Osteoblast (primary cell): ENCODE measurements around the gene KRT82. TPM values are rescaled to one million over a fixed set of nuclear protein-coding genes. Genes with fewer than 3 reads are reported as not detected.

Experiments used
- DNase-seq: peaks from one replicate; pipeline ENCODE4 v3.0.0; 2011; ENCODE audit warnings: low spot score, mixed read lengths; ENCODE audit not compliant: insufficient read length; ENCODE audit errors: missing footprints
- H2AFZ ChIP-seq: 2 replicates; pipeline ENCODE4 v1.6.0; 2011; ENCODE audit warnings: mild to moderate bottlenecking, low read length
- H3K27ac ChIP-seq: 2 replicates; pipeline ENCODE4 v1.5.1; 2011; ENCODE audit warnings: mild to moderate bottlenecking, low read depth, low read length, moderate library complexity
- H3K27me3 ChIP-seq: 2 replicates; pipeline ENCODE4 v1.6.0; 2012; ENCODE audit warnings: mild to moderate bottlenecking, control low read depth, inconsistent platforms, low read length, moderate library complexity; ENCODE audit not compliant: insufficient read depth
- H3K36me3 ChIP-seq: 2 replicates; pipeline ENCODE4 v1.5.1; 2011; ENCODE audit warnings: mild to moderate bottlenecking, low read length, control low read depth, moderate library complexity; ENCODE audit not compliant: insufficient read depth
- H3K4me1 ChIP-seq: 2 replicates; pipeline ENCODE4 v1.5.1; 2011; ENCODE audit warnings: mild to moderate bottlenecking, low read length, control low read depth, moderate library complexity; ENCODE audit not compliant: insufficient read depth
- H3K4me2 ChIP-seq: 2 replicates; pipeline ENCODE4 v1.6.0; 2011; ENCODE audit warnings: mild to moderate bottlenecking, low read length; ENCODE audit not compliant: insufficient read depth
- H3K4me3 ChIP-seq: fragments of 200-600 bp; sonication (generic); 3 replicates; pipeline ENCODE4 v1.5.1; 2012; ENCODE audit warnings: mild to moderate bottlenecking, low read length, inconsistent platforms; ENCODE audit not compliant: insufficient read depth
- H3K79me2 ChIP-seq: 2 replicates; pipeline ENCODE4 v1.6.0; 2012; ENCODE audit warnings: mild to moderate bottlenecking, low read length, control low read depth, inconsistent platforms; ENCODE audit not compliant: insufficient read depth
- H3K9me3 ChIP-seq: 2 replicates; pipeline ENCODE4 v1.5.1; 2011; ENCODE audit warnings: low read depth, low read length, control low read depth
- H4K20me1 ChIP-seq: 2 replicates; pipeline ENCODE4 v1.6.0; 2012; ENCODE audit warnings: mild to moderate bottlenecking, low read length, control low read depth; ENCODE audit not compliant: insufficient read depth
- total RNA-seq: library from RNA; depleted of rRNA; stranded (reverse); fragments of >200 nt; gene quantifications from 2 replicates; pipeline ENCODE4 v1.2.3, GENCODE V29; 2012
- TF ChIP-seq, protein P1 (sequence below): IDR thresholded peaks from 2 replicates; pipeline ENCODE4 v1.5.1; 2011; ENCODE audit warnings: mild to moderate bottlenecking, low read depth, low read length, moderate library complexity; ENCODE audit errors: extremely low read depth

KRT82 gene
- total RNA-seq, 1 donor = not detected

- Histone ChIP-seq H3K27me3 (peaks cover 22% of the 10 kb centered on the region), H3K27ac (no peak overlapping the region), H3K4me2 (peak overlapping the region; percentile 12), H3K79me2 (no peaks in the 10 kb centered on the region), H3K4me3 (no peak overlapping the region), H3K9me3 (no peaks in the 10 kb centered on the region), H3K4me1 (peaks cover 40% of the 10 kb centered on the region), H3K36me3 (no peaks in the 10 kb centered on the region), H2AFZ (no peak overlapping the region), H4K20me1 (no peaks in the 10 kb centered on the region)
- TF ChIP-seq, protein P1, sequence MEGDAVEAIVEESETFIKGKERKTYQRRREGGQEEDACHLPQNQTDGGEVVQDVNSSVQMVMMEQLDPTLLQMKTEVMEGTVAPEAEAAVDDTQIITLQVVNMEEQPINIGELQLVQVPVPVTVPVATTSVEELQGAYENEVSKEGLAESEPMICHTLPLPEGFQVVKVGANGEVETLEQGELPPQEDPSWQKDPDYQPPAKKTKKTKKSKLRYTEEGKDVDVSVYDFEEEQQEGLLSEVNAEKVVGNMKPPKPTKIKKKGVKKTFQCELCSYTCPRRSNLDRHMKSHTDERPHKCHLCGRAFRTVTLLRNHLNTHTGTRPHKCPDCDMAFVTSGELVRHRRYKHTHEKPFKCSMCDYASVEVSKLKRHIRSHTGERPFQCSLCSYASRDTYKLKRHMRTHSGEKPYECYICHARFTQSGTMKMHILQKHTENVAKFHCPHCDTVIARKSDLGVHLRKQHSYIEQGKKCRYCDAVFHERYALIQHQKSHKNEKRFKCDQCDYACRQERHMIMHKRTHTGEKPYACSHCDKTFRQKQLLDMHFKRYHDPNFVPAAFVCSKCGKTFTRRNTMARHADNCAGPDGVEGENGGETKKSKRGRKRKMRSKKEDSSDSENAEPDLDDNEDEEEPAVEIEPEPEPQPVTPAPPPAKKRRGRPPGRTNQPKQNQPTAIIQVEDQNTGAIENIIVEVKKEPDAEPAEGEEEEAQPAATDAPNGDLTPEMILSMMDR = no peak
- DNase-seq = no peak
These were observed 38.8 kb upstream of the KRT82 start for GRCh38 chr12:52444647-52445595.

DNA sequence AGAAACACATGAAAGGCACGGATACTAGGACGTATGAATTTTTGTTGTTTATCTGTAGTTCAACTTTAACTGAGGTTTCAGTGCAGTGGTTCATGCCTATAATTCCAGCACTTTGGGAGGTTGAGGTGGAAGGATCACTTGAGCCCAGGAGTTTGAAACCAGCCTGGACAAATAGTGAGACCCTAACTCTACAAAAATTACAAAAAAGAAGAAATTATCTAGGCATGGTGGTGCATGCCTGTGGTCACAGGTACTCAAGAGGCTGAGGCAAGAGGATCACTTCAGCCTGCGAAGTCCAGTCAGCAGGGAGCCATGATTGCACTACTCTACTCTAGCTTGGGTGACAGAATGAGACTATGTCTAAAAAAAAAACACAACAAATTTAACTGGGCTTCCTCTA, 37.8 kb upstream of the KRT82 start:
- H3K27ac ChIP-seq = no peak overlapping the region
- no peak overlapping the region for H3K4me2 ChIP-seq
- TF ChIP-seq, protein P1 = no peak
- H3K4me1 ChIP-seq = peaks cover 40% of the 10 kb centered on the region
- no peaks in the 10 kb centered on the region for H4K20me1 ChIP-seq
- H3K4me3 ChIP-seq = no peak overlapping the region
- no peaks in the 10 kb centered on the region for H3K79me2 ChIP-seq
- no peaks in the 10 kb centered on the region for H3K36me3 ChIP-seq
- no peak overlapping the region for H2AFZ ChIP-seq
- DNase-seq = no peak
- H3K9me3 ChIP-seq = no peaks in the 10 kb centered on the region
- H3K27me3 ChIP-seq = peaks cover 14% of the 10 kb centered on the region

- no peak overlapping the region for H3K4me3 ChIP-seq
- TF ChIP-seq, protein P1 = peak; percentile 52
- peak overlapping the region; percentile 84 for H3K27ac ChIP-seq
- no peaks in the 10 kb centered on the region for H3K9me3 ChIP-seq
- no peaks in the 10 kb centered on the region for H4K20me1 ChIP-seq
- peak; percentile 94 for DNase-seq
- H3K4me2 ChIP-seq = peak overlapping the region; percentile 43
- H3K79me2 ChIP-seq = no peaks in the 10 kb centered on the region
- H3K4me1 ChIP-seq = peaks cover 40% of the 10 kb centered on the region
- no peak overlapping the region for H2AFZ ChIP-seq
- H3K36me3 ChIP-seq = no peaks in the 10 kb centered on the region
- peaks cover 5% of the 10 kb centered on the region for H3K27me3 ChIP-seq
These were observed 36.5 kb upstream of the KRT82 start for GRCh38 chr12:52442600-52443061.

DNA sequence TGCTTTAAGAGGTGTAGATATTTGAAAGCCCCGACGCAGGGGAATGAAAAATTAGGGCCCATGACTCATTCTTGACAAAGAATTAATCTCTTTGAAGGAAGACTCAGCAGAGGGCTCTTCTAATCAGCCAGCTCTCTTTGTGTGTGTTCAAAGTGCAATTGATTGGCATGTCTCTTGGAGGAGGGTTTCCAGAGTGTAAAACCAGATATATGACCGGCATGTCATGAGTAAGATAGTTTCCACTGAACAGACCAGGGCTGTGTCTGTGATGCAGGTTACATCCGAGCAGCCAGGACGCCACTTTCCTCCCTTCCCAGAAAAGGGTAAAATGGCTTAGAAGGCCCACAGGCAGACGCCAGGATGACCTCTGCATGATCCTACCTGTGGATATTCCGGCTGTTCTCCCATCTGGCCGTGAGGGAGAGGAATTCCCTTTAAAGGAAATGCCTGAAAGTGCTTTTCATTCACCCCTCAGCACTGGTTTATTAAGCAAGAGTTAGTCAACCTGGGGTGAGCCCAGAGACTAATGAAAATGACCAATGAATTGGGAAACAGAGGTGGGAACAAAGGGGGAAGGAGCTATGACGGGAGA, 35.3 kb upstream of the KRT82 start:
- Histone ChIP-seq H3K4me2 (peak overlapping the region; percentile 15), H3K9me3 (no peaks in the 10 kb centered on the region), H3K36me3 (no peaks in the 10 kb centered on the region), H4K20me1 (no peaks in the 10 kb centered on the region), H2AFZ (no peak overlapping the region), H3K27me3 (peaks cover 2% of the 10 kb centered on the region), H3K79me2 (no peaks in the 10 kb centered on the region), H3K4me1 (peaks cover 40% of the 10 kb centered on the region), H3K27ac (peak overlapping the region; percentile 84), H3K4me3 (no peak overlapping the region)
- no peak for DNase-seq
- TF ChIP-seq, protein P1 = no peak
